Natural killer cell (primary cell): ENCODE data around the gene ATF7IP2. TPM values are rescaled to one million over a fixed set of nuclear protein-coding genes. Genes with fewer than 3 reads are reported as not detected.

Experiments used
- ATAC-seq, 3 donors: fragments of 150-1000 bp in 2 of 3; fragments of 200-7000 bp in 1 of 3; cut with Tn5 transposase; 1 replicate in 1 of 3; 2 replicates in 2 of 3; pipeline ENCODE4 v1.10.0; 2021; ENCODE audit warnings: mild to moderate bottlenecking in 2 of 3, moderate library complexity in 2 of 3
- DNase-seq, 2 donors: peaks; one replicate each; pipeline versions ENCODE4 v3.0.0 to v3.0.0-alpha.2; 2013 to 2021; ENCODE audit warnings: mixed read lengths in 1 of 2
- H3K27ac ChIP-seq: one replicate; pipeline ENCODE4 v1.5.1; 2013; ENCODE audit warnings: mild to moderate bottlenecking, low read length
- H3K27me3 ChIP-seq: one replicate; pipeline ENCODE4 v1.6.1; 2013; ENCODE audit warnings: low read length; ENCODE audit not compliant: control insufficient read depth, insufficient read depth
- H3K36me3 ChIP-seq: one replicate; pipeline ENCODE4 v1.6.1; 2013; ENCODE audit warnings: low read length; ENCODE audit not compliant: control insufficient read depth, insufficient read depth
- H3K4me1 ChIP-seq: one replicate; pipeline ENCODE4 v1.6.1; 2013; ENCODE audit warnings: low read length; ENCODE audit not compliant: control insufficient read depth, insufficient read depth
- H3K4me3 ChIP-seq: one replicate; pipeline ENCODE4 v1.5.1; 2013; ENCODE audit warnings: low read length
- H3K9me3 ChIP-seq: one replicate; pipeline ENCODE4 v1.6.1; 2013; ENCODE audit warnings: low read length; ENCODE audit not compliant: control insufficient read depth, insufficient read depth
- H3K27ac Mint-ChIP-seq, 2 donors: one replicate each; pipeline ENCODE4 v1.8.0; 2022; ENCODE audit warnings: mild to moderate bottlenecking in 2 of 2, mixed read lengths in 2 of 2, moderate library complexity in 1 of 2
- H3K27me3 Mint-ChIP-seq, 2 donors: one replicate each; pipeline ENCODE4 v1.8.0; 2022; ENCODE audit warnings: low read depth in 2 of 2, mixed read lengths in 2 of 2
- H3K36me3 Mint-ChIP-seq: one replicate; pipeline ENCODE4 v1.8.0; 2022; ENCODE audit warnings: mixed read lengths
- H3K4me1 Mint-ChIP-seq, 2 donors: one replicate each; pipeline ENCODE4 v1.8.0; 2022; ENCODE audit warnings: mixed read lengths in 2 of 2
- H3K4me3 Mint-ChIP-seq: one replicate; pipeline ENCODE4 v1.8.0; 2022; ENCODE audit warnings: mild to moderate bottlenecking, moderate library complexity, mixed read lengths
- H3K9me3 Mint-ChIP-seq, 2 donors: one replicate each; pipeline ENCODE4 v1.8.0; 2022; ENCODE audit warnings: mixed read lengths in 2 of 2
- CTCF ChIP-seq: fragments of 200-600 bp; IDR thresholded peaks from one replicate; pipeline ENCODE4 v1.8.0; 2022; ENCODE audit warnings: antibody characterized with exemption
- WGBS: methylation state at CpG from one replicate; pipeline ENCODE4 v1.1.7; 2013; ENCODE audit warnings: missing lambda C conversion rate; ENCODE audit not compliant: insufficient coverage; 5-methylcytosine and 5-hydroxymethylcytosine counted together
- intact Hi-C: fragments of 100-400 bp; cut with micrococcal nuclease; formaldehyde crosslinking; loops from one replicate; pipeline ENCODE4 v1.14.2; 2022
- total RNA-seq, 4 donors: library from RNA; stranded (reverse); fragments of 120-200 nt in 1 of 4; gene quantifications; one replicate each; pipeline versions ENCODE4 v1.2.3 to v1.2.4, GENCODE V29; 2013 to 2022

The ATF7IP2 gene
- total RNA-seq, 3 donors from 2014 or later (not counting 1 experiment from before 2014, with no cell fraction given) = 41.7 to 53.5 (median 43.8) TPM

- no CpG with 5 or more reads among the region's 1 CpG for WGBS
- ATAC-seq = no peak
- Histone ChIP-seq H3K36me3 (no peaks in the 10 kb centered on the region), H3K4me3 (no peak overlapping the region), H3K4me1 (peaks cover 2% of the 10 kb centered on the region), H3K9me3 (no peaks in the 10 kb centered on the region), H3K27ac (no peak overlapping the region), H3K27me3 (peaks cover 2% of the 10 kb centered on the region)
- no peaks in the 10 kb centered on the region for H3K36me3 Mint-ChIP-seq
- TF ChIP-seq CTCF = no peak
- H3K27ac Mint-ChIP-seq = no peak overlapping the region
- peaks cover 6 to 8% of the 10 kb centered on the region in 2 donors for H3K27me3 Mint-ChIP-seq
- no peak overlapping the region for H3K4me3 Mint-ChIP-seq
- intact Hi-C loops = no loop called here
- H3K4me1 Mint-ChIP-seq = no peaks in the 10 kb centered on the region
- DNase-seq = no peak
- no peaks in the 10 kb centered on the region for H3K9me3 Mint-ChIP-seq
Measured at GRCh38 chr16:10519297-10519696, 133.4 kb downstream of the ATF7IP2 start.

- no peaks in the 10 kb centered on the region for H3K36me3 ChIP-seq
- intact Hi-C loops = loop anchor here (2.0 kb wide), 1 partner anchor 399 kb away; no protein-coding TSS in a partner anchor
- no peak for TF ChIP-seq CTCF
- H3K27me3 ChIP-seq = no peaks in the 10 kb centered on the region
- no peaks in the 10 kb centered on the region for H3K9me3 Mint-ChIP-seq
- no peaks in the 10 kb centered on the region for H3K4me1 Mint-ChIP-seq
- no peak overlapping the region for H3K27ac ChIP-seq
- 90% methylated on average over 10 of the region's 10 CpGs for WGBS
- no peaks in the 10 kb centered on the region for H3K36me3 Mint-ChIP-seq
- DNase-seq = no peak
- no peak overlapping the region for H3K4me3 ChIP-seq
- peaks cover 6 to 8% of the 10 kb centered on the region in 2 donors for H3K27me3 Mint-ChIP-seq
- H3K4me3 Mint-ChIP-seq = no peak overlapping the region
- H3K9me3 ChIP-seq = no peaks in the 10 kb centered on the region
- H3K4me1 ChIP-seq = peaks cover 2% of the 10 kb centered on the region
- no peak for ATAC-seq
- H3K27ac Mint-ChIP-seq = no peak overlapping the region
Measured at GRCh38 chr16:10519929-10520868, 134.3 kb downstream of the ATF7IP2 start.

GRCh38 chr16:10520869-10521578 lies 135.2 kb downstream of the ATF7IP2 start:
- H3K27me3 Mint-ChIP-seq = peaks cover 6 to 8% of the 10 kb centered on the region in 2 donors
- DNase-seq (no peak), ATAC-seq (no peak)
- no peak overlapping the region for H3K27ac Mint-ChIP-seq
- H3K4me1 Mint-ChIP-seq = no peaks in the 10 kb centered on the region
- no peaks in the 10 kb centered on the region for H3K36me3 ChIP-seq
- H3K4me3 Mint-ChIP-seq = no peak overlapping the region
- TF ChIP-seq CTCF = no peak
- H3K36me3 Mint-ChIP-seq = no peaks in the 10 kb centered on the region
- H3K4me1 ChIP-seq = peaks cover 2% of the 10 kb centered on the region
- no peak overlapping the region for H3K4me3 ChIP-seq
- no peaks in the 10 kb centered on the region for H3K9me3 Mint-ChIP-seq
- 75% methylated on average over 7 of the region's 7 CpGs for WGBS
- no peak overlapping the region for H3K27ac ChIP-seq
- no peaks in the 10 kb centered on the region for H3K9me3 ChIP-seq
- intact Hi-C loops = loop anchor here (2.0 kb wide), 1 partner anchor 398 kb away; no protein-coding TSS in a partner anchor
- no peaks in the 10 kb centered on the region for H3K27me3 ChIP-seq
